CD4-positive, alpha-beta memory T cell (primary cell): ENCODE data around the gene PACSIN3. TPM values are rescaled to one million over a fixed set of nuclear protein-coding genes. Genes with fewer than 3 reads are reported as not detected.

Experiments
- CTCF ChIA-PET: fragments of 350-600 bp; sonication (Branson Sonifier 250); formaldehyde crosslinking; loops from one replicate; lab custom pipeline; 2021; ENCODE audit warnings: inconsistent platforms; ENCODE audit not compliant: partially characterized antibody; lab: Charles Lee
- POLR2A ChIA-PET: fragments of 350-600 bp; sonication (Branson Sonifier 250); formaldehyde crosslinking; loops from one replicate; lab custom pipeline; 2021; ENCODE audit not compliant: partially characterized antibody; lab: Charles Lee
- DNase-seq, 5 donors: peaks; one replicate each; pipeline versions ENCODE4 v3.0.0 to v3.0.0-alpha.2; 2020 to 2022; ENCODE audit warnings: mixed read lengths in 1 of 5
- H3K27ac ChIP-seq: one replicate; pipeline ENCODE4 v1.7.0; 2013; ENCODE audit warnings: low read depth, low read length
- H3K27me3 ChIP-seq: 2 replicates; pipeline ENCODE4 v1.7.0; 2013; ENCODE audit warnings: mild to moderate bottlenecking, low read length, moderate library complexity; ENCODE audit not compliant: insufficient read depth
- H3K36me3 ChIP-seq: 2 replicates; pipeline ENCODE4 v1.7.0; 2013; ENCODE audit warnings: mild to moderate bottlenecking, low read length, moderate library complexity; ENCODE audit not compliant: insufficient read depth
- H3K4me1 ChIP-seq: 2 replicates; pipeline ENCODE4 v1.7.0; 2013; ENCODE audit warnings: mild to moderate bottlenecking, low read length, moderate library complexity; ENCODE audit not compliant: insufficient read depth
- H3K4me3 ChIP-seq, 2 donors: one replicate each; pipeline ENCODE4 v1.7.0; 2013; ENCODE audit warnings: low read length in 2 of 2, mild to moderate bottlenecking in 1 of 2
- H3K9me3 ChIP-seq, 2 donors: one replicate each; pipeline ENCODE4 v1.7.0; 2013; ENCODE audit warnings: low read length in 2 of 2, control low read depth in 1 of 2; ENCODE audit not compliant: control insufficient read depth in 1 of 2
- H3K27ac Mint-ChIP-seq, 7 donors: one replicate each; pipeline ENCODE4 v1.8.0; 2020 to 2021; ENCODE audit warnings: mixed read lengths in 7 of 7, mild to moderate bottlenecking in 6 of 7, inconsistent platforms in 3 of 7, moderate library complexity in 3 of 7
- H3K27me3 Mint-ChIP-seq, 2 donors: one replicate each; pipeline ENCODE4 v1.8.0; 2020 to 2021; ENCODE audit warnings: mixed read lengths in 2 of 2
- H3K36me3 Mint-ChIP-seq, 2 donors: one replicate each; pipeline ENCODE4 v1.8.0; 2020 to 2021; ENCODE audit warnings: mixed read lengths in 2 of 2, inconsistent platforms in 1 of 2, mild to moderate bottlenecking in 1 of 2
- H3K4me1 Mint-ChIP-seq, 4 donors: one replicate each; pipeline ENCODE4 v1.8.0; 2020 to 2021; ENCODE audit warnings: mixed read lengths in 4 of 4, mild to moderate bottlenecking in 1 of 4
- H3K4me3 Mint-ChIP-seq, 8 donors: one replicate each; pipeline ENCODE4 v1.8.0; 2020 to 2021; ENCODE audit warnings: mixed read lengths in 8 of 8, mild to moderate bottlenecking in 7 of 8, moderate library complexity in 6 of 8, inconsistent platforms in 3 of 8
- H3K9me3 Mint-ChIP-seq, 8 donors: one replicate each; pipeline ENCODE4 v1.8.0; 2020 to 2021; ENCODE audit warnings: mixed read lengths in 8 of 8, mild to moderate bottlenecking in 5 of 8, inconsistent platforms in 3 of 8, moderate library complexity in 1 of 8
- intact Hi-C: fragments of 100-400 bp; cut with micrococcal nuclease; formaldehyde crosslinking; loops from one replicate; pipeline ENCODE4 v1.15.1; 2023
- polyA plus RNA-seq, 2 donors: library from polyadenylated mRNA; unstranded; fragments of 300-500 nt; fragmentation: Illumina TruSeq; gene quantifications; one replicate each; pipeline ENCODE4 v1.2.3, GENCODE V29; 2021
- total RNA-seq, 2 experiments: library from RNA; stranded (reverse); gene quantifications; one replicate each; pipeline ENCODE4 v1.2.3, GENCODE V29; 2021

Gene PACSIN3
- total and polyA plus RNA-seq, 4 experiments from 2014 or later = 0.23 to 1.3 TPM; not detected in 2

DNA sequence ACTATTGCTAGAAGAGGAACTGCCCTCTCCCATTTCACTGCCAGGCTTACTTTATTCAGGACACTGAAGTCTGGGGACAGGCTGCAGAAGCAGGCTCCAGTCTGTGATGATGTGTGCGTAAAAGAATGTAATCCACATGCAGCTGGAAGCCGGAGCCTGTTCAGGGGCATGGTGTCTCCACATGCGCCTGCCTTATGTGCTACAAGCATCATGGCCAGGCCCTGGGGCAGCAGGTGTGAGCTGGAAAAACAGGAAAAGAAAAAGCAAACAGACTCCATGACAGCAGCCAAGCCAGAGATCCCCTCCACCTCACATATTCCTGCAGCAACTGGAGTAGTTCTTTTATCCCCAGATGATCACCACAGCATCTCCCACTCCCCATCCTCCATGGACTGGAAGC is 42.9 kb downstream of the PACSIN3 start:
- no peaks in the 10 kb centered on the region for H3K27me3 Mint-ChIP-seq
- no peak overlapping the region for H3K4me3 ChIP-seq
- no peaks in the 10 kb centered on the region for H3K4me1 Mint-ChIP-seq
- no peaks in the 10 kb centered on the region for H3K4me1 ChIP-seq
- ChIA-PET CTCF (interaction anchor here (1.0 to 1.8 kb wide), 2 partner anchors 10 to 247 kb away, joined by 3 to 6 read pairs; no protein-coding TSS in a partner anchor), POLR2A (no interaction called here)
- no peak overlapping the region for H3K27ac ChIP-seq
- no peaks in the 10 kb centered on the region for H3K36me3 ChIP-seq
- no peaks in the 10 kb centered on the region for H3K9me3 Mint-ChIP-seq
- H3K27ac Mint-ChIP-seq = no peak overlapping the region
- H3K27me3 ChIP-seq = no peaks in the 10 kb centered on the region
- intact Hi-C loops = no loop called here
- H3K4me3 Mint-ChIP-seq = no peak overlapping the region
- H3K36me3 Mint-ChIP-seq = peaks cover 6% of the 10 kb centered on the region in 2 donors
- no peaks in the 10 kb centered on the region for H3K9me3 ChIP-seq
- DNase-seq = no peak

DNA sequence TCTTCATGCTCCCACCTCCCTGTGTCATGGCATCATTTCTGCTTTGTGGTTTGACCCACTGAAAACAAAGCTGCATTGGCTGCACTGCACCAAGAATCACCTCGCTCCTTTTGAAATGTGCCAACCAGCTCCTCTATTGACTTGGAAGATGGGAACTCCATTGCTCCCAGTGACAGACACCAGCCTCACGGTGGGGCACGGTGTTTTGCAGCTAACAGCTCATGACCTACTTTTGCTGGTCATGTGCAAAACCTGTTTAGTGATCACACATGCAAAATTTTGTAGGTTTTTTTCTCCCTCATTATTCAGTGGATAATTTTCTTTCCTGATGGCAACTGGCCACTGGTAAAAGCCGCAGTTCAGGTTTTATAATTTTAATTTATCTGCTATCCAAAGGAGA is 46.4 kb downstream of the PACSIN3 start:
- no peak for DNase-seq
- intact Hi-C loops = no loop called here
- CTCF ChIA-PET = interaction anchor here (2.3 kb wide), 1 partner anchor 12 kb away, joined by 11 read pairs; no protein-coding TSS in a partner anchor
- no peaks in the 10 kb centered on the region for H3K4me1 ChIP-seq
- Mint-ChIP-seq H3K36me3 (peaks cover 15 to 20% of the 10 kb centered on the region in 2 donors), H3K4me1 (no peaks in the 10 kb centered on the region), H3K27ac (no peak overlapping the region), H3K27me3 (no peaks in the 10 kb centered on the region), H3K9me3 (no peaks in the 10 kb centered on the region), H3K4me3 (no peak overlapping the region)
- no peaks in the 10 kb centered on the region for H3K9me3 ChIP-seq
- H3K27ac ChIP-seq = no peak overlapping the region
- H3K27me3 ChIP-seq = no peaks in the 10 kb centered on the region
- POLR2A ChIA-PET = no interaction called here
- H3K4me3 ChIP-seq = no peak overlapping the region
- H3K36me3 ChIP-seq = no peaks in the 10 kb centered on the region

DNA sequence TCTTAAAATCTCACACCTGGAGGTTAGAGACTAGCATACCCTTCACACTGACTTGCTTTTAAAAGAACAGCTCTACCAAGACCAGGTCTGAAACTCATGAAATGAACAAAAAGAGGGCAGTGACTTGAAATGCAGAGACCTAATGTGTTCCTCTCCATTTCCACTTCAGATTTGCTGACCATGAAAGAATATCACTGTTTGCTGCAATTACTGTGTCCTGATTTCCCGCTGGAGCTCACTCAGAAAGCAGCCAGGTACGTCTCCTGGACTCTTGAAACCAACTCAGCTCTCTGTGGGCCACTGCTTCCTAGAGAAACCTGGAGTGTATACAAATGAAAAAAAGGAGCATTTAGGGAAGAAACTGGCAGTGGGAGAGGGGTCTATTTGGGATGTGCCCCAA is 48.8 kb downstream of the PACSIN3 start:
- Histone ChIP-seq H3K9me3 (no peaks in the 10 kb centered on the region), H3K4me3 (no peak overlapping the region), H3K27ac (no peak overlapping the region), H3K27me3 (no peaks in the 10 kb centered on the region), H3K36me3 (no peaks in the 10 kb centered on the region), H3K4me1 (no peaks in the 10 kb centered on the region)
- Mint-ChIP-seq H3K27ac (no peak overlapping the region), H3K4me1 (no peaks in the 10 kb centered on the region), H3K9me3 (no peaks in the 10 kb centered on the region), H3K4me3 (no peak overlapping the region), H3K36me3 (peaks cover 15 to 20% of the 10 kb centered on the region in 2 donors), H3K27me3 (no peaks in the 10 kb centered on the region)
- ChIA-PET CTCF (no interaction called here), POLR2A (no interaction called here)
- intact Hi-C loops = no loop called here
- DNase-seq = no peak

- Mint-ChIP-seq H3K36me3 (peaks cover 14 to 20% of the 10 kb centered on the region in 2 donors), H3K4me3 (no peak overlapping the region)
- CTCF ChIA-PET = no interaction called here
Observed at GRCh38 chr11:47136921-47137320, 49.3 kb downstream of the PACSIN3 start.

GRCh38 chr11:47136327-47136726 is 49.9 kb downstream of the PACSIN3 start:
- DNase-seq = no peak
- H3K36me3 Mint-ChIP-seq = peaks cover 14 to 20% of the 10 kb centered on the region in 2 donors
- no peaks in the 10 kb centered on the region for H3K9me3 Mint-ChIP-seq
- intact Hi-C loops = no loop called here
- Histone ChIP-seq H3K27me3 (no peaks in the 10 kb centered on the region), H3K27ac (no peak overlapping the region), H3K36me3 (no peaks in the 10 kb centered on the region), H3K9me3 (no peaks in the 10 kb centered on the region), H3K4me1 (no peaks in the 10 kb centered on the region), H3K4me3 (no peak overlapping the region)
- H3K4me1 Mint-ChIP-seq = no peaks in the 10 kb centered on the region
- H3K27me3 Mint-ChIP-seq = no peaks in the 10 kb centered on the region
- no peak overlapping the region for H3K4me3 Mint-ChIP-seq
- ChIA-PET POLR2A (no interaction called here), CTCF (no interaction called here)
- peak overlapping the region in 2 of 7 donors; percentile 3 to 53 for H3K27ac Mint-ChIP-seq

More at GRCh38 chr11:47136921-47137320, 49.3 kb downstream of the PACSIN3 start:
- no peak overlapping the region for H3K27ac ChIP-seq
- H3K4me1 ChIP-seq = no peaks in the 10 kb centered on the region
- DNase-seq = no peak
- no peaks in the 10 kb centered on the region for H3K27me3 Mint-ChIP-seq
- intact Hi-C loops = no loop called here
- no peaks in the 10 kb centered on the region for H3K9me3 Mint-ChIP-seq
- no peak overlapping the region for H3K27ac Mint-ChIP-seq
- H3K36me3 ChIP-seq = no peaks in the 10 kb centered on the region
- H3K4me3 ChIP-seq = no peak overlapping the region
- H3K9me3 ChIP-seq = no peaks in the 10 kb centered on the region
- POLR2A ChIA-PET = no interaction called here
- no peaks in the 10 kb centered on the region for H3K27me3 ChIP-seq
- H3K4me1 Mint-ChIP-seq = no peaks in the 10 kb centered on the region

DNA sequence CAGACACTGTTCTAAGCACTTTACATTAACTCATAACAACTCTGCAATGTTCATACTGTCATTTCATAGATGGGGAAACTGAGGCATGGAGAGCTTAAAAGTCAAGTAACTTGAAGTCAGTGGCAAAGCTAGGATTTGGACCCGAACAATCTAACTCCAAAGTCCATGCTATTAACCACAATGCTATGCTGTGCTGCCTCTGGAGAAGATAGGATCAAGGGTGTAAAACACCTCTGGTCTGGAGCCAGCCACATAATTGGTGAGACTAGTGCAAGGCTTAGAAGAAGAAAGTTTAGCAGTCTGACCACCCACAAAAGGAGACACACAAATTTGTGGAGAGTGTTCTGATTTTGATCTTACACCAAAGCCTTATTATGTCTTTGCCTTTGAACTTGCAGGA is 53.3 kb downstream of the PACSIN3 start:
- H3K9me3 ChIP-seq = no peaks in the 10 kb centered on the region
- no peak for DNase-seq
- no peaks in the 10 kb centered on the region for H3K27me3 Mint-ChIP-seq
- H3K4me1 ChIP-seq = no peaks in the 10 kb centered on the region
- no peak overlapping the region for H3K27ac ChIP-seq
- ChIA-PET CTCF (interaction anchor here (3.8 kb wide), 1 partner anchor 20 kb away, joined by 20 read pairs; no protein-coding TSS in a partner anchor), POLR2A (no interaction called here)
- intact Hi-C loops = no loop called here
- H3K4me3 ChIP-seq = no peak overlapping the region
- no peak overlapping the region for H3K4me3 Mint-ChIP-seq
- peaks cover 8 to 13% of the 10 kb centered on the region in 2 donors for H3K36me3 Mint-ChIP-seq
- no peak overlapping the region for H3K27ac Mint-ChIP-seq
- no peaks in the 10 kb centered on the region for H3K9me3 Mint-ChIP-seq
- H3K36me3 ChIP-seq = no peaks in the 10 kb centered on the region
- H3K27me3 ChIP-seq = no peaks in the 10 kb centered on the region
- H3K4me1 Mint-ChIP-seq = no peaks in the 10 kb centered on the region

- Histone ChIP-seq H3K27me3 (no peaks in the 10 kb centered on the region), H3K9me3 (no peaks in the 10 kb centered on the region), H3K4me3 (no peak overlapping the region), H3K4me1 (no peaks in the 10 kb centered on the region), H3K27ac (no peak overlapping the region), H3K36me3 (no peaks in the 10 kb centered on the region)
- POLR2A ChIA-PET = no interaction called here
- peaks cover 3 to 8% of the 10 kb centered on the region in 2 donors for H3K36me3 Mint-ChIP-seq
- no peaks in the 10 kb centered on the region for H3K4me1 Mint-ChIP-seq
- DNase-seq = no peak
- CTCF ChIA-PET = interaction anchor here (3.8 kb wide), 1 partner anchor 20 kb away, joined by 20 read pairs; no protein-coding TSS in a partner anchor
- no peak overlapping the region for H3K27ac Mint-ChIP-seq
- no peaks in the 10 kb centered on the region for H3K9me3 Mint-ChIP-seq
- no peaks in the 10 kb centered on the region for H3K27me3 Mint-ChIP-seq
- intact Hi-C loops = no loop called here
- H3K4me3 Mint-ChIP-seq = no peak overlapping the region
Observed at GRCh38 chr11:47132490-47132889, 53.7 kb downstream of the PACSIN3 start.
